ENCODE measurements around the gene GUCY1A2. TPM values are rescaled to one million over a fixed set of nuclear protein-coding genes. Genes with fewer than 3 reads are reported as not detected.

The GUCY1A2 gene
- polyA plus RNA-seq, 3 donors, result not detected

GRCh38 chr11:106914409-106914808 is 103.9 kb downstream of the GUCY1A2 start:
- Histone ChIP-seq H3K9ac (ENCODE audit: insufficient read depth, low read length, poor library complexity, severe bottlenecking) (no peak overlapping the region), H3K4me1 (ENCODE audit: control insufficient read depth in 1 of 2, insufficient read depth in 2 of 2, low read length in 2 of 2) (no peaks in the 10 kb centered on the region), H3K9me3 (replicated peaks in 1 of 2; ENCODE audit: control insufficient read depth in 1 of 2, insufficient read depth in 1 of 2, low read length in 2 of 2) (peaks cover 0 to 4% of the 10 kb centered on the region in 2 donors), H3K79me2 (ENCODE audit: insufficient read depth, low read length) (no peaks in the 10 kb centered on the region), H3K4me3 (replicated peaks in 1 of 3; ENCODE audit: low read depth in 2 of 3, low read length in 3 of 3) (no peak overlapping the region), H3K36me3 (replicated peaks in 1 of 2; ENCODE audit: control insufficient read depth in 1 of 2, insufficient read depth in 2 of 2, low read length in 2 of 2) (no peaks in the 10 kb centered on the region), H2AFZ (ENCODE audit: insufficient read depth, low read depth, low read length, poor library complexity, severe bottlenecking) (no peak overlapping the region), H3K27me3 (ENCODE audit: control insufficient read depth in 2 of 2, insufficient read depth in 2 of 2, low read length in 2 of 2) (no peaks in the 10 kb centered on the region), H3K4me2 (replicated peaks; ENCODE audit: extremely low read depth, low read length, poor library complexity, severe bottlenecking) (no peak overlapping the region), H4K20me1 (ENCODE audit: insufficient read depth, low read length) (no peaks in the 10 kb centered on the region), H3K27ac (ENCODE audit: low read depth in 1 of 2, low read length in 2 of 2) (no peak overlapping the region)
- TF ChIP-seq CTCF (IDR thresholded peaks at IDR 0.05), result no peak
- Mint-ChIP-seq H3K27me3 (ENCODE audit: low read depth in 3 of 3) (no peaks in the 10 kb centered on the region), H3K4me1 (no peaks in the 10 kb centered on the region), H3K4me3 (no peak overlapping the region), H3K36me3 (no peaks in the 10 kb centered on the region), H3K27ac (no peak overlapping the region), H3K9me3 (peaks cover 0 to 6% (median 2%) of the 10 kb centered on the region in 7 donors)
- no peak for DNase-seq
- no CpG with 5 or more reads among the region's 1 CpG for WGBS (ENCODE audit: insufficient coverage)
- intact Hi-C loops (cut with micrococcal nuclease), result no loop called here

GRCh38 chr11:106913141-106913540 is 105.1 kb downstream of the GUCY1A2 start:
- no peak for DNase-seq
- no peak overlapping the region for H3K27ac Mint-ChIP-seq
- no peak overlapping the region for H3K9ac ChIP-seq (ENCODE audit: insufficient read depth, low read length, poor library complexity, severe bottlenecking)
- H3K36me3 ChIP-seq (replicated peaks in 1 of 2; ENCODE audit: control insufficient read depth in 1 of 2, insufficient read depth in 2 of 2, low read length in 2 of 2), result no peaks in the 10 kb centered on the region
- H3K9me3 Mint-ChIP-seq, result peaks cover 0 to 6% (median 2%) of the 10 kb centered on the region in 7 donors
- H2AFZ ChIP-seq (ENCODE audit: insufficient read depth, low read depth, low read length, poor library complexity, severe bottlenecking), result no peak overlapping the region
- H4K20me1 ChIP-seq (ENCODE audit: insufficient read depth, low read length), result no peaks in the 10 kb centered on the region
- no peak overlapping the region for H3K4me3 Mint-ChIP-seq
- no CpG with 5 or more reads among the region's 2 CpGs for WGBS (ENCODE audit: insufficient coverage)
- no peak for TF ChIP-seq CTCF (IDR thresholded peaks at IDR 0.05)
- intact Hi-C loops (cut with micrococcal nuclease), result no loop called here
- H3K36me3 Mint-ChIP-seq, result no peaks in the 10 kb centered on the region
- H3K9me3 ChIP-seq (replicated peaks in 1 of 2; ENCODE audit: control insufficient read depth in 1 of 2, insufficient read depth in 1 of 2, low read length in 2 of 2), result peaks cover 0 to 4% of the 10 kb centered on the region in 2 donors
- no peak overlapping the region for H3K4me3 ChIP-seq (replicated peaks in 1 of 3; ENCODE audit: low read depth in 2 of 3, low read length in 3 of 3)
- no peak overlapping the region for H3K4me2 ChIP-seq (replicated peaks; ENCODE audit: extremely low read depth, low read length, poor library complexity, severe bottlenecking)
- no peak overlapping the region for H3K27ac ChIP-seq (ENCODE audit: low read depth in 1 of 2, low read length in 2 of 2)
- no peaks in the 10 kb centered on the region for H3K4me1 Mint-ChIP-seq
- no peaks in the 10 kb centered on the region for H3K27me3 Mint-ChIP-seq (ENCODE audit: low read depth in 3 of 3)
- no peaks in the 10 kb centered on the region for H3K4me1 ChIP-seq (ENCODE audit: control insufficient read depth in 1 of 2, insufficient read depth in 2 of 2, low read length in 2 of 2)
- no peaks in the 10 kb centered on the region for H3K27me3 ChIP-seq (ENCODE audit: control insufficient read depth in 2 of 2, insufficient read depth in 2 of 2, low read length in 2 of 2)
- no peaks in the 10 kb centered on the region for H3K79me2 ChIP-seq (ENCODE audit: insufficient read depth, low read length)

Measured in CD14-positive monocyte (primary cell).